Bronchial epithelial cell (primary cell): Measurements from ENCODE around the gene YDJC. TPM values are rescaled to one million over a fixed set of nuclear protein-coding genes. Genes with fewer than 3 reads are reported as not detected.

ENCODE experiments used
- DNase-seq: peaks from one replicate; pipeline ENCODE4 v3.0.0-alpha.2; 2010; ENCODE audit warnings: low read depth
- FAIRE-seq: peaks from 2 replicates; lab custom pipeline; 2011; peaks lifted over from hg19 to GRCh38; lab: Jason Lieb, UNC
- H3K27me3 ChIP-seq: 2 replicates; pipeline ENCODE4 v1.5.1; 2011; ENCODE audit warnings: low read length; ENCODE audit not compliant: control insufficient read depth, insufficient read depth
- H3K36me3 ChIP-seq: 2 replicates; pipeline ENCODE4 v1.5.1; 2011; ENCODE audit warnings: low read length; ENCODE audit not compliant: control insufficient read depth, insufficient read depth
- H3K4me3 ChIP-seq: 2 replicates; pipeline ENCODE4 v1.5.1; 2011; ENCODE audit warnings: mild to moderate bottlenecking, low read depth, low read length, control low read depth
- CTCF ChIP-seq: IDR thresholded peaks from 2 replicates; pipeline ENCODE4 v1.5.1; 2011; ENCODE audit warnings: mild to moderate bottlenecking, moderate library complexity, low read length, control low read depth, inconsistent platforms; ENCODE audit not compliant: insufficient read depth, severe bottlenecking
- total RNA-seq: library from RNA; depleted of rRNA; stranded (reverse); fragments of >200 nt; gene quantifications from 2 replicates; pipeline ENCODE4 v1.2.1, GENCODE V29; 2014

Gene YDJC
- total RNA-seq, 1 donor from 2014 or later, result 67.9 TPM

GRCh38 chr22:21657020-21657359 lies 27.2 kb upstream of the YDJC start:
- no peaks in the 10 kb centered on the region for H3K36me3 ChIP-seq
- H3K4me3 ChIP-seq, result peak overlapping the region; percentile 42
- no peak for TF ChIP-seq CTCF
- peaks cover 2% of the 10 kb centered on the region for H3K27me3 ChIP-seq
- no peak for FAIRE-seq
- DNase-seq, result no peak

- Histone ChIP-seq H3K27me3 (no peaks in the 10 kb centered on the region), H3K36me3 (peaks cover 1% of the 10 kb centered on the region), H3K4me3 (peak overlapping the region; percentile 64)
- FAIRE-seq (no peak), DNase-seq (no peak)
- TF ChIP-seq CTCF, result no peak
Observed at GRCh38 chr22:21652547-21653545, 23.0 kb upstream of the YDJC start.

GRCh38 chr22:21652010-21652546 lies 22.3 kb upstream of the YDJC start:
- TF ChIP-seq CTCF, result no peak
- H3K27me3 ChIP-seq, result no peaks in the 10 kb centered on the region
- FAIRE-seq, result no peak
- peak overlapping the region; percentile 64 for H3K4me3 ChIP-seq
- DNase-seq, result peak; percentile 69
- peaks cover 1% of the 10 kb centered on the region for H3K36me3 ChIP-seq

GRCh38 chr22:21651521-21652009 lies 21.7 kb upstream of the YDJC start:
- no peak for TF ChIP-seq CTCF
- H3K36me3 ChIP-seq, result peaks cover 1% of the 10 kb centered on the region
- DNase-seq, result no peak
- H3K4me3 ChIP-seq, result peak overlapping the region; percentile 64
- no peak for FAIRE-seq
- H3K27me3 ChIP-seq, result no peaks in the 10 kb centered on the region

- peak overlapping the region; percentile 64 for H3K4me3 ChIP-seq
- no peaks in the 10 kb centered on the region for H3K27me3 ChIP-seq
- TF ChIP-seq CTCF, result no peak
- H3K36me3 ChIP-seq, result peaks cover 1% of the 10 kb centered on the region
- FAIRE-seq (no peak), DNase-seq (no peak)
Observed at GRCh38 chr22:21650823-21651520, 21.1 kb upstream of the YDJC start.
